RCC 7860 (cell line): ENCODE results near the gene PTPRE.

Experiments
- DNase-seq: peaks from one replicate; pipeline ENCODE4 v3.0.0-alpha.2; 2015; ENCODE audit warnings: low spot score
- FAIRE-seq: peaks from 2 replicates; lab custom pipeline; 2012; peaks lifted over from hg19 to GRCh38; lab: Jason Lieb, UNC

PTPRE gene

DNA sequence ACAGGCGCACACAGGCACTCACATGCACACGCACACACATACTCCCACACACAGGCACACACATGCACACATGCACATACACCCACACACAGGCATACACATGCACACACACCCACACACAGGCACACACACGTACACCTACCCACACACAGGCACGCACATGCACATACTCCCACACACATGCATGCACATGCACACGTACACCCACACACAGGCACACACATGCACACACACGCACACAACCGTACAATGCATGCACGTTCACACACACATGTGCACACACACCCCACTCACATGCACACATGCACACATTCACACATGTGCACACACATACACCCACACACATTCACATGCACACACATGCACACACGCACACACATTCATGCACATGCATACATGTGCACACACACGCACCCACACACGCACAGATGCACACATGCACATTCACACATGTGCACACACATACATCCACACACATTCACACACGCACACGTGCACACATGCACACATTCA is 160.0 kb downstream of the PTPRE start:
- DNase-seq (no peak), FAIRE-seq (no peak)

DNA sequence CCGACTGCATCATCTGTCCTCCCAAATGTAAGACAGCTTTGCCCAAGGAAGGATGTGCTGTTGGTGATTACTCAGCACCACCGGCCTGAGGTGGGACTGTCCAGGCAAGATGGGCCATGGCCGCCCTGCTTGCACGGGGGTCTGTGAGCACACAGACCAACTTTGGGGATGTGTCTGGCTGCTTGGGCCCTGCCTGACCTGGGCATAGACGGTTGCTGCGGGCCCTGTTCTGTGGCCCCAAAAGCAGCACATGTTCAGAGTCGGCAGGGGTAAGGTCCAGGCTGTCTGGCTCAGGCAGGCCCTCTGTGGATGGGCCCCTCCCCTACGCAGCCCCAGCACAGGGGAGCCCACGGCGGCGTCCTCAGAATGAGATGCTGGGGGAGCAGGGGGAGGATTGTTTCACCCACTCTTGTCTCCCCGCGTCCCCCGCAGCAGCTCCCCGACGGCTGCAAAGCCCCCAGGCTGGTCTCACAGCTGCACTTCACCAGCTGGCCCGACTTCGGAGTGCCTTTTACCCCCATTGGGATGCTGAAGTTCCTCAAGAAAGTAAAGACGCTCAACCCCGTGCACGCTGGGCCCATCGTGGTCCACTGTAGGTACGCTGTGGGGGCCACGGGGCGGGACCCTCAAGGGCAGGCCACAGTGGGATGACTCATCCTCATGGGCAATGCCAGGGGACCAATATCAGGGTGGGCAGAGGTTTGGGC is 160.9 kb downstream of the PTPRE start:
- no peak for FAIRE-seq
- no peak for DNase-seq

DNA sequence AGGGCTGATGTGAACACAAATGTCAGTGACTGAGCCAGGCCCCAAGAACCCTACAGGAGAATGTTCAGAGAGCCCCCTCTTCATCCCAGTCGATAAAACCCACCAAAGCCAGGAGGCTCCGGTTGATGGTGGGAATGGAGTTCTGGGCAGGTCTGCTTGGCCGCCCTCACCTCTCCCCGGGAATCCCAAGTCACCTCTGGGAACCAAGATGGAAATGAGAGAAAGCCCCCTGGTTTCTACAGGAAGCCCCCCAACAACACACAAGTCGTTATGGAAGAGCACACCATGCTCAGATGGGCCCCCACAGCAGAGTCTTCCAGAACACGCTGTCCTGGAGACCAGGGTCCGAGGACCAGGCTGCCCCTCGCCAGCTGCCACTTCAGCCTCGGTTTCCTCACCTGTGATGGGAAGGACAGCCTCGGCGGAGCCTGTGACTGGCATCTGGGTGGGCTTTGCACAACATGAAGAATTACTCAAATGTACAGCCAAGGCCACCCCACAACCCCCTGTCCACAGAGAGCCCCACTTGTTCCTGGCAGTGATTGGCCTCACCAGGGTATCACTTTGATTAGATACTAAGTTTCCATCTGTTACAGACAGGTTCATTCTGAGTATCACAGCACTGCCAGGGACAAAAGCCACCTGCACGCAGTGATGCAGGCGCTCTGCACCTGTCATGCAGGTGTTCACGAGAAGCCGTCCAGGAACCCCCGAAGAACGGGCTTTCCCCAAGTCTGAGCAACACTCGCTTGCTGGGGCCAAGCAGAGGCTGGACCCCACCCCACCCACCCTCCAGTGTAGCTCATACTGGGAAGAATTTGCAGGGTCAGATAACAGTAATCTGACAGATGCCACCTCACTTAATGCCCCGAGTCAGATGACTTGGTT is 161.7 kb downstream of the PTPRE start:
- FAIRE-seq (no peak), DNase-seq (no peak)

GRCh38 chr10:128069351-128070051 is 162.6 kb downstream of the PTPRE start:
- FAIRE-seq (no peak), DNase-seq (peak; percentile 64)

DNA sequence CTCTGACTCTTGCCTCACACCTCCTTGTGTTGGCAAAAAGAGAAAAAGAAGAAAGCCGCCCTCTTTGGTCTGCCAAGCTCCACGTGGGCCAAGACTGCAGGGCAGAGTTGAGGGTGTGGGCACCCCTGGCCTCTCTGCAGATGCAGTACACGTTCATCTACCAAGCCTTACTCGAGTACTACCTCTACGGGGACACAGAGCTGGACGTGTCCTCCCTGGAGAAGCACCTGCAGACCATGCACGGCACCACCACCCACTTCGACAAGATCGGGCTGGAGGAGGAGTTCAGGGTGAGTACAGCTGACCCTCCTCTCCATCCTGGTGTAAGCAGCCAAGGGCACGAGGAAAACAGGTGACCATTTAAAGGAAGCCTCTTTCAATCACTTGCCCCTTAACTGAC is 163.3 kb downstream of the PTPRE start:
- FAIRE-seq = no peak
- no peak for DNase-seq

GRCh38 chr10:128070721-128071416 is 164.0 kb downstream of the PTPRE start:
- DNase-seq = no peak
- FAIRE-seq = no peak

DNA sequence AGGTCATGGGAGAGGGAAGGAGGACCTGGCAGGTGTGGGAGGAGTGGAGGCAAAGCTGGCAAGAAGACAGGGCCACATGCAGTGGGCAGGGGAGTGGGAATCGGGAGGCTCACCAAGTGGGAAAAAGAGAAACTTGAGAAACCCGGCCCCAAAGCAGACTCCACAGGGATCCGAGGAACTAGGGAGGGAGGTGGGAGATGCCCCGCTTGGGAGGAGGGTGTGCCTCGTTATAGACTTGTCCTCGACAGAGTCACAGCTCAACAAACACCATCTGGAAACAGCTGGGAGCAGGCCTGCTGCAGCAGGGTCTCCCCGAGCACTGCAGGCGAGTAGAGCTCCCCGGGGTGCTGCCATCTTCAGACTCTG is 164.5 kb downstream of the PTPRE start:
- DNase-seq = no peak
- no peak for FAIRE-seq

DNA sequence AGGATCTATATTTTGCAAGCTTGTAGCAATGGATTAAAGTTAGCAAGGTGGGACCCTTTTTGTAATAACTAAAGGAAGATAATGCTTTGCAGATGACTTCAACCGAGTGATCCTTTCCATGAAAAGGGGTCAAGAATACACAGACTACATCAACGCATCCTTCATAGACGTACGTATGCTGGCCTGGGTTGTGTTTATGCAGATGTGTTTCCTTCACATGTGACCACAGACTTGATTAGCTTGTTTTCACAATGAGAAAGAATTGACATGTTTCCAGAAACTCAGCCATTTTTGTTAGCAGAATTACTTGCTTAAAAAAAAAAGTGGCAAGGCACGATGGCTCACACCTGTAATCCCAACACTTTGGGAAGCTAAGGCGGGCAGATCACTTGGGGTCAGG is 165.1 kb downstream of the PTPRE start:
- FAIRE-seq (no peak), DNase-seq (no peak)

DNA sequence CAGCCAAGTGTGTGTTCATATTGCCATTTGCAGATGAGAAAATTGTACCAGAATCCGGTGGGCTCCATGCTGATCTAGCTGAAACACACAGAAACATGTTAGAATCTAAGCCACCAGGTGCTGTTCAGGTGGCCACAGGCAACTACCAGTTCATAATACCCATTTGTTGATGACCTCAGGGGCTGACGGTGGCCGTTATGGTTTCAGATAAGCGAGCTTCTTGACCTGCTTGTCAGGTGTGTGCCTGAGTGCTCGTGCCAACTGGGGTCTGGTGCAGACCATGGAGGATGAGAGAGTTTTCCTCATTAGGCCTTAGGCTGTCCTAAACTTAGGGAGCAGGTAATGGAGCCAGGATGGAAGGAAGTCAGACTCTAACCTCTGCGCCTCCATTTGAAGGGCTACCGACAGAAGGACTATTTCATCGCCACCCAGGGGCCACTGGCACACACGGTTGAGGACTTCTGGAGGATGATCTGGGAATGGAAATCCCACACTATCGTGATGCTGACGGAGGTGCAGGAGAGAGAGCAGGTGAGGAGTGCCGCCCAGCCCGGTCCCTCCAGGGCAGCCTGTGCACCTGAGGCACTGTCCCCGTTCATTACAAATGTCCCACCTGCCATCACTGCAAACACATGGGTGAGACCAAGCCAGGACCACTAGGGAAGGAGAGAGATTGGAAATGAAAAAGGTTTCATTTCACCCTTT is 166.2 kb downstream of the PTPRE start:
- FAIRE-seq (no peak), DNase-seq (no peak)

DNA sequence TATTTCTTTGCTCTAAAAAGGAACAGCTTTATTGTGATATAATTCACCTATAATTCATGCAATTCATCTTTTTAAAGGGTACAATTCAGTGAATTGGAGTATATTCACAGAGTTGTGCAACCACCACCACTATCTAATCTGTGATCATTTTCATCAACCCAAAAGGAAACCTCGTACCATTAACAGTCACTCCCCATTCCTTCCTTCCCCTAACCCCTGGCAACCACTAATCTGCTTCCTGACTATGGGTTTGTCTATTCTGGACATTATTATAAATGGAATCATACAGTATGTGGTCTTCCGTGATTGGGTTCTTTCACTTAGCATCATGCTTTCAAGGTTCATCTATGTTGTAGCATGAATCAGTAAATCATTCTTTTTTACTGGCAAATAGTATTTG is 167.0 kb downstream of the PTPRE start:
- DNase-seq (no peak), FAIRE-seq (no peak)

DNA sequence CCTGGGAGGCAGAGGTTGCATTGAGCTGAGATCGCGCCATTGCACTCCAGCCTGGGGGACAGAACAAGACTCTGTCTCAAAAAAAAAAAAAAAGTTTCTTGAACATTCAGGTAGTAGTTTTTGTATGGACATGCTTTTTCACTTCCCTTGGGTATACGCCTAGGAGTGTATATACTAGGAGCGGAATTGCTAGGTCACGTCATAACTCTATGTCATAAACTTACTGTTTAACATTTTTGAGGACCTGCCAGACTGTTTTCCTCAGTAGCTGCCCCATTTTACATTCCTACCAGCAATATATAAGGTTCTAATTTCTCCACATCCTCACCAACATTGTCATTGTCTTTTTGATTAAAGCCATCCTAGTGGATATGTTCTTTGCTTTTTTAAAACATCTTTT is 167.7 kb downstream of the PTPRE start:
- FAIRE-seq = no peak
- DNase-seq = no peak

- FAIRE-seq (no peak), DNase-seq (no peak)
These were observed 170.4 kb downstream of the PTPRE start for GRCh38 chr10:128077155-128077875.

DNA sequence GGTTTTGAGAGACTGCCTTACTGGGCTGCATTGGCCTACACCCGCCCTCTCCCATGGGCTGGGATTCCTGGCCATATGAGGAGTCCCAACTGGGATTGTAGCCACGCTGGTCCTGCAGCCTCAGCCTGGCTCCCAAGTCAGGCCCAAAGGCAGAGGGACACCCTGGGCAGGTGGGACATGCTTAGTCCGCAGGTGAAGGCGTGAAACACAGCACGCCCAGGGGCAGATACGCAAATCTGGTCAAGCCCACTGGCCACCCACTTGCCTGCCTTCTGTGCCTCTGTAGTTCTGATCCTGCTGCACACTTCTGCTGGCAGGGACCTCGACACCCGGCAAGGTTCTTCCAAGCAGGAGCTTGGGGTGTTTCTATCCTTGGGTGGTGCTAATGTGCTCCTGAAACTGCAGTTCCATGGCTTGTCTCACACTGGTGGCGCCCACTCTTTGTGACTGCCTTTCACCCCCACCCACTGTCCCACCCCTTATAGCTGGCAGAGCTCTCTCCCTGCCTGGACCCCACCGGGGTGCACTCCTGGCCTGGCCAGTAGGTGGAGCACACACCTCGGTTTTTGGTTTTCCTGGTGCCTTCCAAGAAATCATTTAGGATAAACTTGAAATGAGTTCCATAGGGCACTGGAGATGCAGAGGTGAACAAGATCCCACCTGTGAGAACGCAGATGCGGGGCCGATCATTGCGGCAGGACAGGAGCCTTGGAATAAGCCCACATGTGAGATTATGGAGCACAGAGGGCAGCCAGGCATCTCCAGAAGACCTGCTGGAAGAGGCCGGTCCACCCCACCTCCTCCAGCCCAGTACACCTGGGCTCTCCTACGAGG is 171.4 kb downstream of the PTPRE start:
- DNase-seq = no peak
- no peak for FAIRE-seq

GRCh38 chr10:128080231-128080630 is 173.3 kb downstream of the PTPRE start:
- FAIRE-seq = no peak
- DNase-seq = no peak

GRCh38 chr10:128080641-128081040 is 173.7 kb downstream of the PTPRE start:
- no peak for FAIRE-seq
- no peak for DNase-seq

- FAIRE-seq = no peak
- no peak for DNase-seq
These were observed 174.3 kb downstream of the PTPRE start for GRCh38 chr10:128081222-128081621.

- no peak for FAIRE-seq
- DNase-seq = no peak
These were observed 174.8 kb downstream of the PTPRE start for GRCh38 chr10:128081720-128082119.

DNA sequence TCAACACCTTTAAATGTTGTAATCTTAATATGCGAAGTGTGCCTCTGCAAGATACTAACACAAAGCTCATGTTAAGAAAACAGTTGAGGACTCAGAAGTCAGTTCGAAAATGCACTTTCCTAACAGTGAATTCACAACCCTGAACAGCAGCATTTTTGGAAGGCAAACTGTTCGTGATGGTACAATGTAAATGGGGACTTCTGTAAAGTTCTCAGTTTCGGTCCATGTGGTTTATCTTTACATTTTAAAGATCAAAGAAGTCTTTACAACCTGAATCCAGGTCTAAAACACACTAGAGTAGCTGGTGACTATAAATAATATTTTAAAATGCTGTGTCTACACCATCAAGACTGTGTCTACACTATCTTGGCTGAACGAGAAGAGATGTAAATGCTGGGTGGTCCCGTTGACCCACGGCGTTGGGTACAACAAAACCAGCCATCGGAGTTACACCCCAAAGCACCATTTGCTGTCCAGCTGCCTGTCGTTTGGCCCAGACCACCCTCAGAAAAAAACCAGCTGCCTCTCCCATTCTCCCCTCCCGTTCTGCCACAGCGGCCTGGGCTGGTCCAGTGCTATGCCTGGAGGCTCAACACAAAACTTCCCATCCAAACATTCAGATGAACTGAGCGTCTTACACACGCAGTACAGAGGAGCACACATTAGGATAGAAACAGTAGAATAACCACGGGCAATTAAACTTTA is 176.4 kb downstream of the PTPRE start:
- FAIRE-seq (no peak), DNase-seq (no peak)
